NCI-H1930 (cell line): Measurements from ENCODE around the gene KRTAP9-4.
"Not testable (repeated sequence)": the region's sequence is repeated elsewhere in the genome, so short reads cannot be mapped to it uniquely, and the experiment has no call there.

ENCODE experiments used
- DNase-seq, 2 experiments: peaks; one replicate each; lab custom pipeline; 2025; lab: John Stamatoyannopoulos, UW

KRTAP9-4 gene

GRCh38 chr17:41249637-41250240, at the start of gene KRTAP9-4:
Gene KRTAP9-4, plus strand, starts transcription at chr17:41249687. Its CDS starts 34 bp downstream, at chr17:41249721.
- DNase-seq, result not testable (repeated sequence)

GRCh38 chr17:41211845-41212466, 37.5 kb upstream of the KRTAP9-4 start:
- peak in 1 of 2 experiments; percentile 3 for DNase-seq

GRCh38 chr17:41212524-41213169, 36.8 kb upstream of the KRTAP9-4 start:
- no peak for DNase-seq

GRCh38 chr17:41215681-41216080, 33.8 kb upstream of the KRTAP9-4 start:
- DNase-seq, result no peak

GRCh38 chr17:41223821-41224220, 25.7 kb upstream of the KRTAP9-4 start:
- no peak for DNase-seq

GRCh38 chr17:41226051-41226450, 23.4 kb upstream of the KRTAP9-4 start:
- DNase-seq, result no peak

GRCh38 chr17:41226598-41227095, 22.8 kb upstream of the KRTAP9-4 start, which contains the start of gene KRTAP9-2:
Gene KRTAP9-2, plus strand, starts transcription at chr17:41226648. Its CDS starts 7 bp downstream, at chr17:41226655.
- not testable (repeated sequence) for DNase-seq

GRCh38 chr17:41230094-41230493, 19.4 kb upstream of the KRTAP9-4 start:
- no peak for DNase-seq

- DNase-seq, result no peak
Observed at GRCh38 chr17:41231731-41232130, 17.8 kb upstream of the KRTAP9-4 start.

GRCh38 chr17:41232399-41233105, 16.9 kb upstream of the KRTAP9-4 start, which contains the start of gene KRTAP9-3:
Gene KRTAP9-3, plus strand, starts transcription at chr17:41232449. Its CDS starts 53 bp downstream, at chr17:41232502.
- DNase-seq, result not testable (repeated sequence)

- DNase-seq, result not testable (repeated sequence)
Observed at GRCh38 chr17:41237116-41237515, 12.4 kb upstream of the KRTAP9-4 start.

GRCh38 chr17:41237949-41238437, 11.5 kb upstream of the KRTAP9-4 start, which contains the start of gene KRTAP9-8:
Gene KRTAP9-8, plus strand, starts transcription at chr17:41237999. Its CDS starts 53 bp downstream, at chr17:41238052.
- DNase-seq, result not testable (repeated sequence)

GRCh38 chr17:41246995-41247787, 2.3 kb upstream of the KRTAP9-4 start:
- not testable (repeated sequence) for DNase-seq

- DNase-seq, result no peak
Observed at GRCh38 chr17:41251261-41251660, 1.8 kb downstream of the KRTAP9-4 start.

GRCh38 chr17:41254861-41255260, 5.4 kb downstream of the KRTAP9-4 start:
- no peak for DNase-seq

GRCh38 chr17:41255381-41256290, 6.1 kb downstream of the KRTAP9-4 start, which contains the start of gene KRTAP9-9:
Gene KRTAP9-9, plus strand, starts transcription at chr17:41255384.
- DNase-seq, result not testable (repeated sequence)

GRCh38 chr17:41256291-41256685, 6.8 kb downstream of the KRTAP9-4 start:
- no peak for DNase-seq

- no peak for DNase-seq
Observed at GRCh38 chr17:41258406-41258805, 8.9 kb downstream of the KRTAP9-4 start.

- DNase-seq, result no peak
Observed at GRCh38 chr17:41263212-41263611, 13.7 kb downstream of the KRTAP9-4 start.

- DNase-seq, result no peak
Observed at GRCh38 chr17:41264599-41264998, 15.1 kb downstream of the KRTAP9-4 start.
